HG03354 (cell line): ENCODE measurements around the gene VAMP3.

ENCODE experiments used
- ATAC-seq: cut with Tn5 transposase; IDR thresholded peaks from one replicate; pipeline ENCODE4 v1.9.1; 2021; ENCODE audit warnings: mild to moderate bottlenecking; ENCODE audit not compliant: unreplicated experiment, poor library complexity, severe bottlenecking

VAMP3 gene

DNA sequence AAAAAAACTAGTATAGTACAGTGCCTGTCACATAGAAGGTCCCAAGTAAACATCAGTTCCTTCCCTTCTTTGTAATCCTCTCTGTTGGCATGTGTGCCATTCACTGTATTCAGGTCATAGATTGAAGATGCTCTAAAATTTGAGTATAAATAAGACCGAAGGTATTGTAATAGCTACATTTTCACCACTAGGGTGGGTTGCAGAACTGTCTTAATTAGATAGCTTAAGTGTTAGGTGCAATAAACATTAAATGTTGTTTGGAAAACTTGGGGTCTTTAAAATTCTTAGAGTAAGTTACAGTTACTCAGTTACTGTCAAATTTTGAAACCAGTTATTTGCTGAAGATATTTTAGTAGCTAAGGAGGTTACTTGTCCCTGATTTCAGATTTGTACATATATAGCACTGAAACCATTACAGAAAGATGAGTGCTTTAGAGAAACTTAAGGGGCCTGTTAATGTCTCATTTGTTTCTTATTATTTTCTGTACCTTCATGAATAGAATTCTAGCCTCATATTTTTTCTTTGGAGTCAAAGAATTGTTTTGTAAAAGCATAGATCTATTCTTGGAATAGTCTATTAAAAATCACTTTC, 37.3 kb downstream of the VAMP3 start:
- no peak for ATAC-seq

DNA sequence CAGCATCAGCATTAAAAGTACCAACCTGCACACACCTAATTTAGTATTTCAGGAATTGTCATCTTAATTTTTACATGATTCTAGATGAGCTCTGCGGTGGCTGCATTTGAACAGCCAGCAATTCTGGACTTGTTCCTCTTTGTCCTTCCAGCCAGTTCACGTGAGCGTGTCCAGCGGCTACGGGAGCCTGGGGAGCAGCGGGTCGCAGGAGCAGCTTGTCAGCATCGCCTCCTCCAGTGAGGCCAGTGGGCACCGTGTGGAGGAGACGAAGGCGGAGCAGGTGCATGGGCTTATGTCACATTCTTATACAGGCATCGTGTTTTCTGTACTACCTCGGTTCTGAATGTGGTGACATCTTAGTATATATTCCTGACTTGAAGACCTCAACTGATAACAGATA, 38.6 kb downstream of the VAMP3 start:
- ATAC-seq: no peak

DNA sequence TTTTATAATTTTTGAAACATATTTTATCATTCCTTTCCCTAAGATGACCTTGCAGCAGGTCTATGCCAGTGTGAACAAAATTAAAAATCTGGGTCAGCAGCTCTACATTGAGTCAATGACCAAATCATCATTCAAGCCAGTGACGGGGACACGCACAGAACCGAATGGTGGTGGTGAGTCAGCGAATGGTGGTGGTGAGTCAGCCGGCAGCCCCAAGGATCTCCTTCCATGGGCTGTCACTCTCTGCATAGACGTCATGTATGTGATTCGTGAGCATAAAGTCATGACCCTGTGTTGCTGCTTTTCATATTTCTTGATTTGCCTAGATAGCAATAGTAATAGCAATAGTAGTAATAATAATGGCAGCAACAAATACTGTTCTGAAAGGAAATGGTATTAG, 39.3 kb downstream of the VAMP3 start:
- no peak for ATAC-seq

DNA sequence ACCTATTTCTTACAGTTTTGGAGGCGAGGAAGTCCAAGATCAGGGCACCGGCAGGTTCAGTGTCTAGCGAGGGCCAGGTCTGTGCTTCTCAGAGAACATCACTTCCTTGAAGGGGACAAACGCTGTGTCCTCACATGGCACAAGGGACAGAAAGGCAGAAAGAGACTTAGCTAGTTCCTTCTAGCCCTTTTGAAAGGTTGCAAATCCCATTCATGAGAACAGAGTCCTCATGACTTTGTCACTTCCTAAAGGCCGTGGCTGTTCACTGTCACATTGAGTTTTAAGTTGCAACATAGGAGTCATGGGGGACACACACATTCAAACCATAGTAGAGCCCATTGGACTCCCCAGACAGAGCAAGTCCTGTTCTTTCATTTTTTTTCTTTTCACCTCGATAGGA, 40.4 kb downstream of the VAMP3 start:
- ATAC-seq: no peak

DNA sequence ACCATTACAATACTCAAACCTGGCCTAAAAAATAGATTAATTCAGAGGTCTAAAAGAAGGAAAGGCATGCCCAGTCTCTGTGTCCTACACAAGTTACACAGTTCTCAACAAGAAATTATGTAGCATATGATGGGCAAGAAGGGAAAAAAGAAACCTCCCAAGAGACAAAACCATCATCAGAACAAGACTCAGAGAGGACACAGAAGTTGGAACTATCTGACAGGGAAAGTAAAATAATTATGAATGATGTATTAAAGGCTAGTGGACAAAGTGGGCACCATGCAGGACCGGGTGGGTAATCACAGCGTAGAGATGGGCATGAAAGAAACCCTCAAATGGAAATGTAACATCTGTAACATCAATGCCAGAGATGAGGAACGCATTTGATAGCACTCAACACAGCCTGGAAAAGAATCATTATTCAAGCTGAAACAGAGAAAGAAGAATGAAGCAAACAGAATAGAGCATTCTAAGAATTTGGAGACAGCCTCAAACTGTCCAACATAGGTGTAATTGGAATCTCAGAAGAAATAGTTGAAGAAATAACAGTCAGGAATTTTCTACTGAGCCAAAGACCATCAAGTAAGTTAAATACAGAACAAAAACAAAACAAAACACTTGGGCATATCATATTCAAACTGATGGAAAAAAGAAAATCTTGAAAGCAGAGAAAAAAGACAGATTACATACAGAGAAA, 42.7 kb downstream of the VAMP3 start:
- ATAC-seq: no peak

DNA sequence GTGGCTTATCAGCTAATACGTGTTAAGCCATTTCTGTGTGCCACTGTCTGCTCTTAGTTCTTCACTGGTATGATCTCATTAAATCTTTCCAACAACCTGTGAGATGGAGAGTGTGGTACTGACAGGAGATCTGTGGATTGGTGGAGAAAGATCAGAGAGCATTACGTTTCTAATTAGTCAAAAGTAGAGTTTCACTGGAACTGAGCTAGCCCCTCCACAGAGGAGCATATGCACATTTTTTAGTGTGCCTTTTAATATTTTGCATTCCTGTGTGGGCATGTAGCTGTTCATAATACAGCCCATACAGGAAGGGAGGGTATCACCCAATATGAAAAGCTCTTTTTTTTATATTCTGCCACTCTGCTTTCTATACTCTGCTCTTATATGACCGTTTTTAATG, 50.2 kb downstream of the VAMP3 start:
- ATAC-seq: no peak

DNA sequence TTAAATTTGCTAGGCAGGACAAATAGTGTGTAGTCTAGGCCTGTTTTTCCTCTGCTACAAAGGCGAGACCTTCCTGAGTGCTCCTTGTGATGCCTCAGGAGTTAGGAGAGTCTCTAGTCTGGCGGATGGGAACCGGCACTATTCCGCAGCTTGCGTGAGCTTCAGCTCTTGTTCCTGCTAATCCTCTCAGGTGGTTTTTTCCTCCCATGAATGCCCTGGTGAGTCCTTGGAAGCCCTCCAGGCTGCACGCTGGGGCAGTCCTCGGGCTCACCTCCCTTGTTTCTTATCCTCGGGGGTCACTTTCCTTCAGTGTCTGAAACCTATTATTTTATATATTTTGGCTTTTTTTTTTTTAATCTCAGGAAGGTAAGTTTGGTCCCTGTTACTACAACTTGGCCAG, 53.6 kb downstream of the VAMP3 start:
- ATAC-seq: no peak

DNA sequence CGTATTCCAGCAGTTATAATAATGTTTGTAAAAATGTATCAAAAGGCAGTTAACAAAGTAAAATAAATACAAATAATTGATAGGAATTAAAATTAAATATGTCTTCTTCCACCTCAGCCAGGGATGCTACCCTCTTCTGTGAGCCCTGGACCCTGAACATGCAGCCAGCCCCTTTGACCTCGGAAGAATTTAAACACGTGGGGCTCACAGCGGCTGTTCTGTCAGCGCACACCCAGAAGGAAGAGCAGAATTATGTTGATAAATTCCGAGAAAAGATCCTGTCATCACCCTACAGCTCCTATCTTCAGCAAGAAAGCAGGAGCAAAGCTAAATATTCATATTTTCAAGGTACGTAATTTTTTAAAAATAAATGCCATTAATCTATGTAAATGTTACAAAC, 55.3 kb downstream of the VAMP3 start:
- no peak for ATAC-seq

DNA sequence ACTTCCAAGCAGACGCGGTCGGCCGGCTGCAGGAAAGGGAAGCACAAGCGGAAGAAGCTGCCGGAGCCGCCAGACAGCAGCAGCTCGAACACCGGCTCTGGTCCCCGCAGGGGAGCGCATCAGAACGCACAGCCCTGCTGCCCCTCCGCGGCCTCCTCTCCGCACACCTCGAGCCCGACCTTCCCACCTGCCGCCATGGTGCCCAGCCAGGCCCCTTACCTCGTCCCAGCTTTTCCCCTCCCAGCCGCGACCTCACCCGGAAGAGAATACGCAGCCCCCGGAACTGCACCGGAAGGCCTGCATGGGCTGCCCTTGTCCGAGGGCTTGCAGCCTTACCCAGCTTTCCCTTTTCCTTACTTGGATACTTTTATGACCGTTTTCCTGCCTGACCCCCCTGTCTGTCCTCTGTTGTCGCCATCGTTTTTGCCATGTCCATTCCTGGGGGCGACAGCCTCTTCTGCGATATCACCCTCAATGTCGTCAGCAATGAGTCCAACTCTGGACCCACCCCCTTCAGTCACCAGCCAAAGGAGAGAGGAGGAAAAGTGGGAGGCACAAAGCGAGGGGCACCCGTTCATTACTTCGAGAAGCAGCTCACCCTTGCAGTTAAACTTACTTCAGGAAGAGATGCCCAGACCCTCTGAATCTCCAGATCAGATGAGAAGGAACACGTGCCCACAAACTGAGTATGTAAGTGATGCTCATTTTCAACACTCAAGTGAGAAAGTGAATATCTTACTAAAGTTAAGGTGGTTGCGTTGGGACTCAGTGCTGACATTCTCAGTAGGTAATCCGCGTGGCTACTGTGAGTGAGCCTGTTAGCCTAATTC, 56.2 kb downstream of the VAMP3 start:
- no peak for ATAC-seq
